GM19025 (cell line): Measurements from ENCODE around the gene SLC10A2.

Experiments
- ATAC-seq: cut with Tn5 transposase; IDR thresholded peaks from one replicate; pipeline ENCODE4 v1.9.1; 2021; ENCODE audit warnings: mild to moderate bottlenecking, low read depth, moderate library complexity; ENCODE audit not compliant: unreplicated experiment

The SLC10A2 gene

DNA sequence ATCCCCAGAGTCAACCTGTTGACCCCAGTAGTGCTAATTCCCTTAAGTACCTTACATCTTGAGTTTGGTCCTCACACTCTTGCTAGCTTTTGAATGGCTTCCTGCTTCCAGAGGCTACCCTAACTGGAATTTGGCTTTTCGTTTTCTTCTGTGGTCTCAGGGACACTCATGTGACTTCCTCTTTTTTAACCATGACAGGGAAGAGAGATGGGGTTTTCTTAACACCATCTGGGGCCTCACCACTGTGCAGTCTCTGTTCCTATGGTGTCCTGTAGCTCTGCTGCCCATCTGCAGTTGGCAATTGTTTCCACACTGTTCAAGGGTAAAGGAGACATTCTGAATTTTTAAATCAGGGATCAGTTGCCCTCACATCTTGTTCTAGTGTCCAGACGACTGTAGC lies 66.7 kb downstream of the SLC10A2 start:
- no peak for ATAC-seq
